ENCODE measurements around the gene RPL6. TPM values are rescaled to one million over a fixed set of nuclear protein-coding genes. Genes with fewer than 3 reads are reported as not detected.

RPL6 gene
- polyA plus RNA-seq = 1,383 and 1,647 TPM in 2 replicates
- 722 and 854 TPM in 2 replicates for polyA minus RNA-seq

DNA sequence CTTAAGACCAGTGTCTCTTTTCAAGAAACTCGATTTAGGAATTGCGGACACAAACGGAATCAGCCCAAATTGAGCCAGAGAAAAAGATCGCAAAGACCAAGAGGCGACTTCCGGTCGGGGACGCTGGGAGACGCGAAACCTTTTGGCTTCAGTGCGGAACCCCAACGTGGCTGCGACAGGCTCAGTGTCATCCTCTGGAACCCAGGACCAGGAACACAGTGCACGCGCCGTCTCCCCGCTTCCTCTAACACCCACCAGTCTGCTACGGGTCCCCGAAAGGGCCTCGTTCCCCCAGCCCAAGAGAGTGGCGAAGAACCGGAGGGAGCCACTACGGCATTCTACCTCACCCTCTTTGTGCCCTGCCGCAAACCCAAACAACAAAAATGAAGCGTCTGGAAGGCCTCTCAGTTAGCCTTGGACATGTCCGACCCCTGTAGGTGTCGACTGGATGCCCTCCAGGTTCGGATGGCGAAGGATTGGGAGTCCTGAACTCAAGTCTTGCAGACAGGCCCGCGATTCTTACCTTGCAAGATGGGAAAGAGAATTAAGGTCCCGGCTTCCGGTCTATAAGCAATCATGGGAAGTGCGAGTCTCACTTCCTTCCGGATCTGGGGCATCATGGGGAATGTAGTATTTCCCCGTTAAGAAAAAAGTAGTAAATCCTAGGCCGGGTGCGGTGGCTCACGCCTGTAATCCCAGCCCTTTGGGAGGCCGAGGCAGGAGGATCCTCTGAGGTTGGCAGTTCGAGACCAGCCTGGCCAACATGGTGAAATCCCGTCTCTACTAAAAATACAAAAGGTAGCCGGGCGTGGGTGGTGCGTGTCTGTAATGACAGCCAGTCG, at the start of gene RPL6:
Gene RPL6, minus strand, starts transcription at position 542 of the 842 bp plus-strand sequence. CDS start 949 bp downstream, outside the sequence.
- no peaks in the 10 kb centered on the region for H3K27me3 ChIP-seq (ENCODE audit: insufficient read depth, low read depth, low read length)
- H3K79me2 ChIP-seq (replicated peaks; ENCODE audit: insufficient read depth, low read length) = peaks cover 8% of the 10 kb centered on the region
- H4K20me1 ChIP-seq (ENCODE audit: insufficient read depth) = no peaks in the 10 kb centered on the region
- peak; percentile 83 for TF ChIP-seq MXI1 (conservative IDR thresholded peaks at IDR 0.05; ENCODE audit: poor library complexity, severe bottlenecking)
- TF ChIP-seq POLR2AphosphoS5 (IDR thresholded peaks at IDR 0.05) = peak; percentile 97
- TF ChIP-seq EZH2 (IDR thresholded peaks at IDR 0.05; ENCODE audit: borderline replicate concordance, insufficient read depth, low read length, poor library complexity, severe bottlenecking) = no peak
- TF ChIP-seq SMC3 (conservative IDR thresholded peaks at IDR 0.05; ENCODE audit: poor library complexity) = no peak
- peak; percentile 22 for TF ChIP-seq RAD21 (conservative IDR thresholded peaks at IDR 0.05)
- peak; percentile 73 for TF ChIP-seq EP300 (conservative IDR thresholded peaks at IDR 0.05; ENCODE audit: poor library complexity, severe bottlenecking)
- TF ChIP-seq, protein P1, sequence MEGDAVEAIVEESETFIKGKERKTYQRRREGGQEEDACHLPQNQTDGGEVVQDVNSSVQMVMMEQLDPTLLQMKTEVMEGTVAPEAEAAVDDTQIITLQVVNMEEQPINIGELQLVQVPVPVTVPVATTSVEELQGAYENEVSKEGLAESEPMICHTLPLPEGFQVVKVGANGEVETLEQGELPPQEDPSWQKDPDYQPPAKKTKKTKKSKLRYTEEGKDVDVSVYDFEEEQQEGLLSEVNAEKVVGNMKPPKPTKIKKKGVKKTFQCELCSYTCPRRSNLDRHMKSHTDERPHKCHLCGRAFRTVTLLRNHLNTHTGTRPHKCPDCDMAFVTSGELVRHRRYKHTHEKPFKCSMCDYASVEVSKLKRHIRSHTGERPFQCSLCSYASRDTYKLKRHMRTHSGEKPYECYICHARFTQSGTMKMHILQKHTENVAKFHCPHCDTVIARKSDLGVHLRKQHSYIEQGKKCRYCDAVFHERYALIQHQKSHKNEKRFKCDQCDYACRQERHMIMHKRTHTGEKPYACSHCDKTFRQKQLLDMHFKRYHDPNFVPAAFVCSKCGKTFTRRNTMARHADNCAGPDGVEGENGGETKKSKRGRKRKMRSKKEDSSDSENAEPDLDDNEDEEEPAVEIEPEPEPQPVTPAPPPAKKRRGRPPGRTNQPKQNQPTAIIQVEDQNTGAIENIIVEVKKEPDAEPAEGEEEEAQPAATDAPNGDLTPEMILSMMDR (IDR thresholded peaks at IDR 0.05; ENCODE audit: poor library complexity, severe bottlenecking) = no peak
- TF ChIP-seq, protein P2, sequence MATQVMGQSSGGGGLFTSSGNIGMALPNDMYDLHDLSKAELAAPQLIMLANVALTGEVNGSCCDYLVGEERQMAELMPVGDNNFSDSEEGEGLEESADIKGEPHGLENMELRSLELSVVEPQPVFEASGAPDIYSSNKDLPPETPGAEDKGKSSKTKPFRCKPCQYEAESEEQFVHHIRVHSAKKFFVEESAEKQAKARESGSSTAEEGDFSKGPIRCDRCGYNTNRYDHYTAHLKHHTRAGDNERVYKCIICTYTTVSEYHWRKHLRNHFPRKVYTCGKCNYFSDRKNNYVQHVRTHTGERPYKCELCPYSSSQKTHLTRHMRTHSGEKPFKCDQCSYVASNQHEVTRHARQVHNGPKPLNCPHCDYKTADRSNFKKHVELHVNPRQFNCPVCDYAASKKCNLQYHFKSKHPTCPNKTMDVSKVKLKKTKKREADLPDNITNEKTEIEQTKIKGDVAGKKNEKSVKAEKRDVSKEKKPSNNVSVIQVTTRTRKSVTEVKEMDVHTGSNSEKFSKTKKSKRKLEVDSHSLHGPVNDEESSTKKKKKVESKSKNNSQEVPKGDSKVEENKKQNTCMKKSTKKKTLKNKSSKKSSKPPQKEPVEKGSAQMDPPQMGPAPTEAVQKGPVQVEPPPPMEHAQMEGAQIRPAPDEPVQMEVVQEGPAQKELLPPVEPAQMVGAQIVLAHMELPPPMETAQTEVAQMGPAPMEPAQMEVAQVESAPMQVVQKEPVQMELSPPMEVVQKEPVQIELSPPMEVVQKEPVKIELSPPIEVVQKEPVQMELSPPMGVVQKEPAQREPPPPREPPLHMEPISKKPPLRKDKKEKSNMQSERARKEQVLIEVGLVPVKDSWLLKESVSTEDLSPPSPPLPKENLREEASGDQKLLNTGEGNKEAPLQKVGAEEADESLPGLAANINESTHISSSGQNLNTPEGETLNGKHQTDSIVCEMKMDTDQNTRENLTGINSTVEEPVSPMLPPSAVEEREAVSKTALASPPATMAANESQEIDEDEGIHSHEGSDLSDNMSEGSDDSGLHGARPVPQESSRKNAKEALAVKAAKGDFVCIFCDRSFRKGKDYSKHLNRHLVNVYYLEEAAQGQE (IDR thresholded peaks at IDR 0.05; ENCODE audit: borderline replicate concordance) = peak; percentile 97
- peak; percentile 98 for TF ChIP-seq TAF1 (IDR thresholded peaks at IDR 0.05; ENCODE audit: low read depth)
- H2AFZ ChIP-seq (ENCODE audit: low read depth, low read length) = peak within 1 kb of the TSS; percentile 97
- no peaks in the 10 kb centered on the region for H3K9me3 ChIP-seq (ENCODE audit: low read length)
- H3K9ac ChIP-seq (ENCODE audit: low read length) = peak within 1 kb of the TSS; percentile 88
- H3K4me3 ChIP-seq (ENCODE audit: low read length) = peak within 1 kb of the TSS; percentile 87
- peak within 1 kb of the TSS; percentile 95 for H3K4me2 ChIP-seq (ENCODE audit: low read length)
- peak within 1 kb of the TSS; percentile 93 for H3K27ac ChIP-seq (ENCODE audit: low read length)
- peaks cover 6% of the 10 kb centered on the region for H3K36me3 ChIP-seq (ENCODE audit: insufficient read depth, low read length)
- no peaks in the 10 kb centered on the region for H3K9me2 ChIP-seq (ENCODE audit: insufficient read depth, low read length)
- peaks cover 4% of the 10 kb centered on the region for H3F3A ChIP-seq (ENCODE audit: insufficient read depth, low read length, poor library complexity, severe bottlenecking)

DNA sequence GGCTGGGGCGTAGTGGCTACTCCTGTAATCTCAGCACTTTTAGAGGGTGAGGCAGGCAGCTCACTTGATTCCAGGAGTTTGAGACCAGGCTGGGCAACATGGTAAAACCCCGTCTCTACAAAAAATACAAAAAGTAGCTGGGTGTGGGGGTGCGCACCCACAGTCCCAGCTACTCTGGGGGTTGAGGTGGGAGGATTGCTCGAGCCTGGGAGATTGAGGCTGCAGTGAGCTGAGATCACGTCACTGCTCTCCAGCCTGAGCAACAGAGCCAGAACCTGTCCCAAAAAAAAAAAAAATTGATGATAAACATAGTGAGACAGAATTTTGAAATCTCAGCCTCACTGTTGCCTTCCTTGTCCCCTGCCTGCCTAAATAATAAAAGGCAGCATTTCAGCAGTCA, 49.3 kb upstream of the RPL6 start:
- Histone ChIP-seq H3K79me2 (replicated peaks; ENCODE audit: insufficient read depth, low read length) (no peaks in the 10 kb centered on the region), H3K27ac (ENCODE audit: low read length) (no peak overlapping the region), H3K4me3 (ENCODE audit: low read length) (no peak overlapping the region), H3F3A (ENCODE audit: insufficient read depth, low read length, poor library complexity, severe bottlenecking) (no peaks in the 10 kb centered on the region), H4K20me1 (ENCODE audit: insufficient read depth) (no peaks in the 10 kb centered on the region), H3K9ac (ENCODE audit: low read length) (no peak overlapping the region), H3K9me2 (ENCODE audit: insufficient read depth, low read length) (no peaks in the 10 kb centered on the region), H2AFZ (ENCODE audit: low read depth, low read length) (no peak overlapping the region), H3K36me3 (ENCODE audit: insufficient read depth, low read length) (peaks cover 7% of the 10 kb centered on the region), H3K27me3 (ENCODE audit: insufficient read depth, low read depth, low read length) (no peaks in the 10 kb centered on the region), H3K4me2 (ENCODE audit: low read length) (no peak overlapping the region), H3K9me3 (ENCODE audit: low read length) (no peaks in the 10 kb centered on the region)
- TF ChIP-seq POLR2AphosphoS5 (IDR thresholded peaks at IDR 0.05) (no peak), EZH2 (IDR thresholded peaks at IDR 0.05; ENCODE audit: borderline replicate concordance, insufficient read depth, low read length, poor library complexity, severe bottlenecking) (no peak), EP300 (conservative IDR thresholded peaks at IDR 0.05; ENCODE audit: poor library complexity, severe bottlenecking) (no peak), RAD21 (conservative IDR thresholded peaks at IDR 0.05) (no peak), SMC3 (conservative IDR thresholded peaks at IDR 0.05; ENCODE audit: poor library complexity) (no peak), MXI1 (conservative IDR thresholded peaks at IDR 0.05; ENCODE audit: poor library complexity, severe bottlenecking) (no peak), TAF1 (IDR thresholded peaks at IDR 0.05; ENCODE audit: low read depth) (no peak)
- TF ChIP-seq, protein P1 (IDR thresholded peaks at IDR 0.05; ENCODE audit: poor library complexity, severe bottlenecking) = no peak
- TF ChIP-seq, protein P2 (IDR thresholded peaks at IDR 0.05; ENCODE audit: borderline replicate concordance) = no peak

Measured in neural cell (in vitro differentiated cells).